Ovary (tissue), 3 donors: Measurements from ENCODE around the gene SAMD4A.

Experiments used
- POLR2A ChIP-seq: fragments of 450-650 bp; IDR thresholded peaks from one replicate; pipeline ENCODE4 v1.6.1; 2017; ENCODE audit warnings: antibody characterized with exemption, mild to moderate bottlenecking, moderate library complexity
- TF ChIP-seq, protein P1 (sequence below), 3 donors: fragments of 450-650 bp in 2 of 3; fragments of 200-600 bp in 1 of 3; IDR thresholded peaks; one replicate each; pipeline versions ENCODE4 v1.5.1 to v1.8.0; 2016 to 2022; ENCODE audit warnings: antibody characterized with exemption in 3 of 3, mild to moderate bottlenecking in 1 of 3
- donor health status: DM: no; HTN: no; CAD: no.

DNA sequence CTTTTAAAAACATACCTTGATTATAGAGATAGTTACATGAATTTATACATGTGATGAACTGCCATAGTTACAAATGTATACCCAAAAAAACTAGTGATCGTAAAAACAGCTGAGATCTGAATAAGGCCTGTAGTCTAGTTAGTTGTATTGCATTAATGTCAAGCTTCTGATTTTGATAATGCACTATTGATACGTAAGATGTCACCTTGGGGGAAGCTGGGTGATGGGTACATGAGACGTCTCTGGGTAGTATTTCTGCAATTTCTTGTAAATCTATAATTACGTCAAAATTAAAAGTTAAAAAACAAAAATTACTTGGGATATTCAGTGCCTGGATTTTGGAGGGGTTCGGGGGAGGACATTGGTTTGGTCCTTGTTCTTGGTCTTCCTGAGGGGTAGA lies 144.4 kb downstream of the SAMD4A start:
- TF ChIP-seq POLR2A = no peak
- TF ChIP-seq, protein P1, sequence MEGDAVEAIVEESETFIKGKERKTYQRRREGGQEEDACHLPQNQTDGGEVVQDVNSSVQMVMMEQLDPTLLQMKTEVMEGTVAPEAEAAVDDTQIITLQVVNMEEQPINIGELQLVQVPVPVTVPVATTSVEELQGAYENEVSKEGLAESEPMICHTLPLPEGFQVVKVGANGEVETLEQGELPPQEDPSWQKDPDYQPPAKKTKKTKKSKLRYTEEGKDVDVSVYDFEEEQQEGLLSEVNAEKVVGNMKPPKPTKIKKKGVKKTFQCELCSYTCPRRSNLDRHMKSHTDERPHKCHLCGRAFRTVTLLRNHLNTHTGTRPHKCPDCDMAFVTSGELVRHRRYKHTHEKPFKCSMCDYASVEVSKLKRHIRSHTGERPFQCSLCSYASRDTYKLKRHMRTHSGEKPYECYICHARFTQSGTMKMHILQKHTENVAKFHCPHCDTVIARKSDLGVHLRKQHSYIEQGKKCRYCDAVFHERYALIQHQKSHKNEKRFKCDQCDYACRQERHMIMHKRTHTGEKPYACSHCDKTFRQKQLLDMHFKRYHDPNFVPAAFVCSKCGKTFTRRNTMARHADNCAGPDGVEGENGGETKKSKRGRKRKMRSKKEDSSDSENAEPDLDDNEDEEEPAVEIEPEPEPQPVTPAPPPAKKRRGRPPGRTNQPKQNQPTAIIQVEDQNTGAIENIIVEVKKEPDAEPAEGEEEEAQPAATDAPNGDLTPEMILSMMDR (IDR thresholded peaks at IDR 0.05) = no peak
